Fibroblast of lung (primary cell): ENCODE results near the gene NT5DC4.

Source experiments
- EZH2 ChIP-seq: IDR thresholded peaks from 2 replicates; pipeline ENCODE4 v1.5.1; 2012; ENCODE audit warnings: low read length, control low read depth, mild to moderate bottlenecking; ENCODE audit errors: missing control alignments
- TF ChIP-seq, protein P1 (sequence below), 2 donors: IDR thresholded peaks in 1 of 2; conservative IDR thresholded peaks in 1 of 2; 1 replicate in 1 of 2; 2 replicates in 1 of 2; pipeline ENCODE4 v1.5.1; 2011 to 2012; ENCODE audit warnings: low read length in 2 of 2, control low read depth in 1 of 2, inconsistent platforms in 1 of 2, low read depth in 1 of 2, mild to moderate bottlenecking in 1 of 2

DNA sequence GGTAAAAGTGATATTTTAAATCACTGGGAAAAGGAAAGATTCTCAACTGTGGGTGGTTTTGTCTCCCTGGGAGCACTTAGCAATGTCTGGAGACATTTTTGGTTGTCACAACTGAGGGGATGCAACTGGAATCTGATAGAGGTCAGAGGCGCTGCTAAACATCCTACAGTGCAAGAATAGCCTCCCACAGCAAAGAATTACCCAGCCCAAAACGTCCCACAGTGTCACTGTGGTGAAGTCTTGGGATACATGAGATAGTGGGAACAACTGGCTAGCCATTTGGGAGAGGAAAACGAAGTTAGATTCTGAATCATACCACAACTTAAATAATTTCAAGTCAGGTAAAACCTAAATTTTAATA is 36.4 kb upstream of the NT5DC4 start:
- TF ChIP-seq, protein P1, sequence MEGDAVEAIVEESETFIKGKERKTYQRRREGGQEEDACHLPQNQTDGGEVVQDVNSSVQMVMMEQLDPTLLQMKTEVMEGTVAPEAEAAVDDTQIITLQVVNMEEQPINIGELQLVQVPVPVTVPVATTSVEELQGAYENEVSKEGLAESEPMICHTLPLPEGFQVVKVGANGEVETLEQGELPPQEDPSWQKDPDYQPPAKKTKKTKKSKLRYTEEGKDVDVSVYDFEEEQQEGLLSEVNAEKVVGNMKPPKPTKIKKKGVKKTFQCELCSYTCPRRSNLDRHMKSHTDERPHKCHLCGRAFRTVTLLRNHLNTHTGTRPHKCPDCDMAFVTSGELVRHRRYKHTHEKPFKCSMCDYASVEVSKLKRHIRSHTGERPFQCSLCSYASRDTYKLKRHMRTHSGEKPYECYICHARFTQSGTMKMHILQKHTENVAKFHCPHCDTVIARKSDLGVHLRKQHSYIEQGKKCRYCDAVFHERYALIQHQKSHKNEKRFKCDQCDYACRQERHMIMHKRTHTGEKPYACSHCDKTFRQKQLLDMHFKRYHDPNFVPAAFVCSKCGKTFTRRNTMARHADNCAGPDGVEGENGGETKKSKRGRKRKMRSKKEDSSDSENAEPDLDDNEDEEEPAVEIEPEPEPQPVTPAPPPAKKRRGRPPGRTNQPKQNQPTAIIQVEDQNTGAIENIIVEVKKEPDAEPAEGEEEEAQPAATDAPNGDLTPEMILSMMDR (conservative IDR thresholded peaks at IDR 0.05 in 1 of 2, IDR thresholded peaks at IDR 0.05 in 1 of 2; ENCODE audit: low read depth in 1 of 2, low read length in 2 of 2) = no peak
- no peak for TF ChIP-seq EZH2
